ENCODE measurements around the gene PANK4.

The PANK4 gene

DNA sequence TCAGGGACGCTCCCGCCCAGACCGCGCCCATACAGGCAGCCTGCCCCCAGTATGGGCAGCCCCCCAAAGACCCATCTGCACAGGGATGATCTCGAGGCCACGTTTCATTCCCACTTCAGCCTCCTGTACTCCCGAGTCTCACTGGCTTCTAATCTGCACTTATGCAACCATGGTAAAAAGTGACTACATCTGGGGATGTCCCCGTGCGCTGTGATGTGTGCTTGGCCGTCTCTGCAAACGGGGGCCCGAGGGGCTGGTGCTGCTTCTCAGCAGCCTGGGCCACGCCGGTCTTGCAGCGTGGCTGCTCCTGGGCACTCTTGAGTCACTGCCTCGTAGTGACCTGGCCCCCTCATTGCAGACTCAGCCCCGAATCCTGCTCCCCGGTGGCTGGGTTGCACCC is 67.7 kb downstream of the PANK4 start:
- DNase-seq (ENCODE audit: extremely low read depth, low read depth), result no peak
- TF ChIP-seq, protein P1, sequence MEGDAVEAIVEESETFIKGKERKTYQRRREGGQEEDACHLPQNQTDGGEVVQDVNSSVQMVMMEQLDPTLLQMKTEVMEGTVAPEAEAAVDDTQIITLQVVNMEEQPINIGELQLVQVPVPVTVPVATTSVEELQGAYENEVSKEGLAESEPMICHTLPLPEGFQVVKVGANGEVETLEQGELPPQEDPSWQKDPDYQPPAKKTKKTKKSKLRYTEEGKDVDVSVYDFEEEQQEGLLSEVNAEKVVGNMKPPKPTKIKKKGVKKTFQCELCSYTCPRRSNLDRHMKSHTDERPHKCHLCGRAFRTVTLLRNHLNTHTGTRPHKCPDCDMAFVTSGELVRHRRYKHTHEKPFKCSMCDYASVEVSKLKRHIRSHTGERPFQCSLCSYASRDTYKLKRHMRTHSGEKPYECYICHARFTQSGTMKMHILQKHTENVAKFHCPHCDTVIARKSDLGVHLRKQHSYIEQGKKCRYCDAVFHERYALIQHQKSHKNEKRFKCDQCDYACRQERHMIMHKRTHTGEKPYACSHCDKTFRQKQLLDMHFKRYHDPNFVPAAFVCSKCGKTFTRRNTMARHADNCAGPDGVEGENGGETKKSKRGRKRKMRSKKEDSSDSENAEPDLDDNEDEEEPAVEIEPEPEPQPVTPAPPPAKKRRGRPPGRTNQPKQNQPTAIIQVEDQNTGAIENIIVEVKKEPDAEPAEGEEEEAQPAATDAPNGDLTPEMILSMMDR (IDR thresholded peaks at IDR 0.05; ENCODE audit: low read depth, low read length), result no peak

All from AG09319 (cell line).